C4-2B (cell line): ENCODE measurements around the gene HDAC4.

Experiments used
- ZFX ChIP-seq: fragments of 450-650 bp; IDR thresholded peaks from 2 replicates; pipeline ENCODE4 v1.6.1; 2017
- TF ChIP-seq, protein P1 (sequence below): fragments of 450-650 bp; conservative IDR thresholded peaks from 2 replicates; pipeline ENCODE4 v1.5.1; 2017; ENCODE audit warnings: mild to moderate bottlenecking

GRCh38 chr2:239034561-239035341, 366.1 kb downstream of the HDAC4 start:
- TF ChIP-seq, protein P1, sequence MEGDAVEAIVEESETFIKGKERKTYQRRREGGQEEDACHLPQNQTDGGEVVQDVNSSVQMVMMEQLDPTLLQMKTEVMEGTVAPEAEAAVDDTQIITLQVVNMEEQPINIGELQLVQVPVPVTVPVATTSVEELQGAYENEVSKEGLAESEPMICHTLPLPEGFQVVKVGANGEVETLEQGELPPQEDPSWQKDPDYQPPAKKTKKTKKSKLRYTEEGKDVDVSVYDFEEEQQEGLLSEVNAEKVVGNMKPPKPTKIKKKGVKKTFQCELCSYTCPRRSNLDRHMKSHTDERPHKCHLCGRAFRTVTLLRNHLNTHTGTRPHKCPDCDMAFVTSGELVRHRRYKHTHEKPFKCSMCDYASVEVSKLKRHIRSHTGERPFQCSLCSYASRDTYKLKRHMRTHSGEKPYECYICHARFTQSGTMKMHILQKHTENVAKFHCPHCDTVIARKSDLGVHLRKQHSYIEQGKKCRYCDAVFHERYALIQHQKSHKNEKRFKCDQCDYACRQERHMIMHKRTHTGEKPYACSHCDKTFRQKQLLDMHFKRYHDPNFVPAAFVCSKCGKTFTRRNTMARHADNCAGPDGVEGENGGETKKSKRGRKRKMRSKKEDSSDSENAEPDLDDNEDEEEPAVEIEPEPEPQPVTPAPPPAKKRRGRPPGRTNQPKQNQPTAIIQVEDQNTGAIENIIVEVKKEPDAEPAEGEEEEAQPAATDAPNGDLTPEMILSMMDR, result no peak
- no peak for TF ChIP-seq ZFX
